ENCODE data around the gene NEUROG2. TPM values are rescaled to one million over a fixed set of nuclear protein-coding genes. Genes with fewer than 3 reads are reported as not detected.
"Not testable (repeated sequence)": the region's sequence is repeated elsewhere in the genome, so short reads cannot be mapped to it uniquely, and the experiment has no call there.

NEUROG2 gene
- total RNA-seq, 2 donors from 2014 or later, result not detected

DNA sequence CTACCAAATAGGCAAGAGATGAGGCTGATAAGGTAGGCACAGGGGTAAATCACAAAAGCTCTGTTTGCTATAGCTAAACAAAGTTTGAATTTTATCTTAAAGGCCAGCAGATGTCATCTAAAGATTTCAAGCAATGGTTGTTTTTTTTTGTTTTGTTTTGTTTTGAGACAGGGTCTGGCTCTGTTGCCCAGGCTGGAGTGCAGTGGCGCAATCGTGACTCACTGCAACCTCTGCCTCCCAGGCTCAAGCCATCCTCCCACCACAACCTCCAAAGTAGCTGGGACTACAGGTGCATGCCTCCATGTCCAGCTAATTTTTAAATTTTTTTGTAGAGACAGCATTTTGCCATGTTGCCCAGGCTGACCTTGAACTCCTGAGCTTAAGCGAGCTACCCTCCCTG lies 43.1 kb upstream of the NEUROG2 start:
- no peaks in the 10 kb centered on the region for H3K4me1 ChIP-seq
- H3K36me3 ChIP-seq, result no peaks in the 10 kb centered on the region
- H3K9ac ChIP-seq (ENCODE audit: low read depth in 2 of 2, low read length in 2 of 2), result no peak overlapping the region
- H3K9me3 ChIP-seq, result no peaks in the 10 kb centered on the region
- DNase-seq, result no peak
- intact Hi-C loops (cut with DNase I), result no loop called here
- TF ChIP-seq, protein P1, sequence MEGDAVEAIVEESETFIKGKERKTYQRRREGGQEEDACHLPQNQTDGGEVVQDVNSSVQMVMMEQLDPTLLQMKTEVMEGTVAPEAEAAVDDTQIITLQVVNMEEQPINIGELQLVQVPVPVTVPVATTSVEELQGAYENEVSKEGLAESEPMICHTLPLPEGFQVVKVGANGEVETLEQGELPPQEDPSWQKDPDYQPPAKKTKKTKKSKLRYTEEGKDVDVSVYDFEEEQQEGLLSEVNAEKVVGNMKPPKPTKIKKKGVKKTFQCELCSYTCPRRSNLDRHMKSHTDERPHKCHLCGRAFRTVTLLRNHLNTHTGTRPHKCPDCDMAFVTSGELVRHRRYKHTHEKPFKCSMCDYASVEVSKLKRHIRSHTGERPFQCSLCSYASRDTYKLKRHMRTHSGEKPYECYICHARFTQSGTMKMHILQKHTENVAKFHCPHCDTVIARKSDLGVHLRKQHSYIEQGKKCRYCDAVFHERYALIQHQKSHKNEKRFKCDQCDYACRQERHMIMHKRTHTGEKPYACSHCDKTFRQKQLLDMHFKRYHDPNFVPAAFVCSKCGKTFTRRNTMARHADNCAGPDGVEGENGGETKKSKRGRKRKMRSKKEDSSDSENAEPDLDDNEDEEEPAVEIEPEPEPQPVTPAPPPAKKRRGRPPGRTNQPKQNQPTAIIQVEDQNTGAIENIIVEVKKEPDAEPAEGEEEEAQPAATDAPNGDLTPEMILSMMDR (IDR thresholded peaks at IDR 0.05), result no peak
- no peak overlapping the region for H3K27ac ChIP-seq
- no peak overlapping the region for H3K4me3 ChIP-seq
- H3K27me3 ChIP-seq, result no peaks in the 10 kb centered on the region

DNA sequence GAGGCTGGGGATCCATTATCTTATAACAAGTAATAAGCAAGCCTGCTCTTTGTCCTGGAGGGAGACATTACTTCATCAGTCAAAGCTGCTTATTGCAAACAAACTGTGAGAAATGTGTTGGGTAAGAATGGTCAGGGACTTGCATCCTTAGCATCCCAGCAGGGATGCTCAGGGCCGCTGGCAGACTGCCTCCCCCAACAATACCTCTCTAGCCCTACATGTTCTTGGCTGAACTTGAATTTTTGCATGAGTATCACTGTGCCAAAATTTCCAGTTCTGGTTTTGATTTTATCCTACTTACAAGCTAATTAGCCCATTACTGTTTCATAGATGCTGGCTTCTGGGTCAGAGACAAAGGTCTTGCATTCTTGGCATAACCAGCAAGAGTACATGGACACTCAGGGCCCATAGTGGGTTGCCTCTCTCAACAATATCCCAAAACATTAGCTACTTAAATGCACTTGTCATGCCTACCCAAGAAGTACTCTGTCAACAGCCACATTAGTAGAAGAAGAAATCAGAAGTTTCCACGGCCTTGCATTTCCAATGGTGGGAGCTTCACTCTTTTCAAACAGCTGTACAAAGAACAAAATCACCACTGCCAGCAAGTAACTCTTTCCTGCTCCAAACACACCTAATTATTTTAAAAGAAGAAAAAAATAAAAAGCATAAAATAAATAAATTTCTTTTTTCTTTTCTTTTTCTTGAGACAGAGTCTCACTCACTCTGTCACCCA lies 41.9 kb upstream of the NEUROG2 start:
- TF ChIP-seq, protein P1 (IDR thresholded peaks at IDR 0.05), result no peak
- no peak for DNase-seq
- intact Hi-C loops (cut with DNase I), result no loop called here
- no peak overlapping the region for H3K9ac ChIP-seq (ENCODE audit: low read depth in 2 of 2, low read length in 2 of 2)
- H3K9me3 ChIP-seq, result no peaks in the 10 kb centered on the region
- no peak overlapping the region for H3K27ac ChIP-seq
- H3K36me3 ChIP-seq, result no peaks in the 10 kb centered on the region
- no peak overlapping the region for H3K4me3 ChIP-seq
- no peaks in the 10 kb centered on the region for H3K27me3 ChIP-seq
- H3K4me1 ChIP-seq, result no peaks in the 10 kb centered on the region

DNA sequence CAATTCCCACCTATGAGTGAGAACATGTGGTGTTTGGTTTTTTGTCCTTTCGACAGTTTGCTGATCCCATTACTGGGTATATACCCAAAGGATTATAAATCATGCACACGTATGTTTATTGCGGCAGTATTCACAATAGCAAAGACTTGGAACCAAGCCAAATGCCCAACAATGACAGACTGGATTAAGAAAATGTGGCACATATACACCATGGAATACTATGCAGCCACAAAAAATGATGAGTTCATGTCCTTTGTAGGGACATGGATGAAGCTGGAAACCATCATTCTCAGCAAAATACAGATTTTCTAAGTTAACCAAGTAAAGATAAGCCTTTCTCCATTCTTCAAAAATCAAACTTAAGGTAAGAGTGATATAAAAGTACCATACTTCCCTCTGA lies 38.3 kb upstream of the NEUROG2 start:
- DNase-seq; H3K36me3 ChIP-seq; H3K27ac ChIP-seq; H3K4me3 ChIP-seq; intact Hi-C loops (cut with DNase I); H3K9me3 ChIP-seq; H3K9ac ChIP-seq (ENCODE audit: low read depth in 2 of 2, low read length in 2 of 2); H3K27me3 ChIP-seq; H3K4me1 ChIP-seq: not testable (repeated sequence)

- TF ChIP-seq, protein P1 (IDR thresholded peaks at IDR 0.05), result no peak
- H3K4me3 ChIP-seq, result no peak overlapping the region
- no peaks in the 10 kb centered on the region for H3K4me1 ChIP-seq
- no peaks in the 10 kb centered on the region for H3K9me3 ChIP-seq
- DNase-seq, result no peak
- H3K36me3 ChIP-seq, result no peaks in the 10 kb centered on the region
- no peak overlapping the region for H3K9ac ChIP-seq (ENCODE audit: low read depth in 2 of 2, low read length in 2 of 2)
- intact Hi-C loops (cut with DNase I), result no loop called here
- H3K27me3 ChIP-seq, result no peaks in the 10 kb centered on the region
- H3K27ac ChIP-seq, result no peak overlapping the region
Measured at GRCh38 chr4:112552668-112553067, 36.7 kb upstream of the NEUROG2 start.

- TF ChIP-seq, protein P1 (IDR thresholded peaks at IDR 0.05), result no peak
- no peak overlapping the region for H3K4me3 ChIP-seq
- DNase-seq, result no peak
- no peaks in the 10 kb centered on the region for H3K36me3 ChIP-seq
- H3K27me3 ChIP-seq, result no peaks in the 10 kb centered on the region
- H3K9ac ChIP-seq (ENCODE audit: low read depth in 2 of 2, low read length in 2 of 2), result no peak overlapping the region
- H3K27ac ChIP-seq, result no peak overlapping the region
- H3K9me3 ChIP-seq, result no peaks in the 10 kb centered on the region
- intact Hi-C loops (cut with DNase I), result no loop called here
- no peaks in the 10 kb centered on the region for H3K4me1 ChIP-seq
Measured at GRCh38 chr4:112550728-112551127, 34.7 kb upstream of the NEUROG2 start.

DNA sequence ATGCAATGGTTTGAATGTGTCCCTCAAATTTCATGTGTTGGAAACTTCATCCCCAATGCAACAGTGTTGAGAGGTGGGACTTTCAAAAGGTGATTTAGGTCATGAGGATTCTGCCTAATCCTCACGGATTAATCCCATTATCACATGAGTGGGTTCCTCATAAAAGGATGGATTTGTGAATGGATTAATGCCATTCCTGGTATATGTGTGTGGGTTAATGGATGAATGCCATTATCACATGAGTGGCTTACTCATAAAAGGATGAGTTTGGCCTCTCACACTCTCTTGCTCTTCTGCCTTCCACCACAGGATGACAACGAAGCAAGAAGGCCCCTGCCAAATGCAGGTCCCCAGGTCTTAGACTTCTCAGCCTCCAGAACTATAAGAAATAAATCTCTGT lies 30.5 kb upstream of the NEUROG2 start:
- H3K9ac ChIP-seq (ENCODE audit: low read depth in 2 of 2, low read length in 2 of 2), result no peak overlapping the region
- no peaks in the 10 kb centered on the region for H3K4me1 ChIP-seq
- DNase-seq, result no peak
- intact Hi-C loops (cut with DNase I), result no loop called here
- no peak overlapping the region for H3K4me3 ChIP-seq
- H3K9me3 ChIP-seq, result no peaks in the 10 kb centered on the region
- H3K27ac ChIP-seq, result no peak overlapping the region
- H3K27me3 ChIP-seq, result no peaks in the 10 kb centered on the region
- TF ChIP-seq, protein P1 (IDR thresholded peaks at IDR 0.05), result no peak
- H3K36me3 ChIP-seq, result no peaks in the 10 kb centered on the region

All from colonic mucosa (tissue), 4 donors.